Ectodermal cell (in vitro differentiated cells): ENCODE results near the gene NXPH4.

Experiments used
- H3K27ac ChIP-seq: 2 replicates; pipeline ENCODE4 v1.7.0; 2013; ENCODE audit warnings: mild to moderate bottlenecking, low read depth, low read length; ENCODE audit not compliant: insufficient read depth, poor library complexity, severe bottlenecking
- H3K27me3 ChIP-seq: 2 replicates; pipeline ENCODE4 v1.7.0; 2013; ENCODE audit warnings: mild to moderate bottlenecking, low read length; ENCODE audit not compliant: insufficient read depth, control insufficient read depth, poor library complexity, severe bottlenecking
- H3K36me3 ChIP-seq: one replicate; pipeline ENCODE4 v1.7.0; 2013; ENCODE audit warnings: low read length; ENCODE audit not compliant: control insufficient read depth, insufficient read depth
- H3K4me1 ChIP-seq: one replicate; pipeline ENCODE4 v1.7.0; 2013; ENCODE audit warnings: low read length; ENCODE audit not compliant: control insufficient read depth, insufficient read depth
- H3K4me3 ChIP-seq: 2 replicates; pipeline ENCODE4 v1.7.0; 2013; ENCODE audit warnings: low read depth, low read length, control low read depth; ENCODE audit not compliant: insufficient read depth
- H3K9me3 ChIP-seq: 2 replicates; pipeline ENCODE4 v1.7.0; 2013; ENCODE audit warnings: mild to moderate bottlenecking, low read length, moderate library complexity; ENCODE audit not compliant: control insufficient read depth
- WGBS, 2 experiments: methylation state at CpG; one replicate each; pipeline ENCODE4 v1.1.7; 2013; ENCODE audit warnings: missing lambda C conversion rate in 2 of 2; 5-methylcytosine and 5-hydroxymethylcytosine counted together

NXPH4 gene

DNA sequence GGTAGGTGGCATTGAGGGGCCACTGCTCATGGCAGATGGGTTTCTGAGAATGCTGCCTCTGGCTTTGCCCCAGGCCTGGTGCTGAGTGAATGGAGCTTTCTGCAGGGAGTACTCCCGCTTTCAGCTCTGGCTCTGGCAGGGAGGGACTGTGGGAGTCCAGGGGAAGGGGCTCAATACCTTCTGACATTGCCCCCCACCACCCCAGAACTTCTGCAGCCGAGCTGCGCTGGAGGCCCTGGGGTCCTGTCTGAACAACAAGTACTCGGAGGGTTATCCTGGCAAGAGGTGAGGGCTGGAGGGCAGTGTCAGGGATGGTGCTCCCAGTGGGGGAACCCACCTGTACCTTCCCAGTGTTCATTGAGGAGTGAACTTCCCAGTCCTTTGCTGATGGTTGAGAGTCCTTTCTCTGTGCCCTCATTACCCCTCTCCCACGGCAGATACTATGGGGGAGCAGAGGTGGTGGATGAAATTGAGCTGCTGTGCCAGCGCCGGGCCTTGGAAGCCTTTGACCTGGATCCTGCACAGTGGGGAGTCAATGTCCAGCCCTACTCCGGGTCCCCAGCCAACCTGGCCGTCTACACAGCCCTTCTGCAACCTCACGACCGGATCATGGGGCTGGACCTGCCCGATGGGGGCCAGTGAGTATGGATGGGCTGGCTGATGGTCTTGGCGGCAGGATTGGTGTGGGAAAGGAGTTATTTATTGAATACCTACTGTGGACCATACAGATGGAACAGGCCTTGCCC is 14.9 kb downstream of the NXPH4 start:
- Histone ChIP-seq H3K9me3 (no peaks in the 10 kb centered on the region), H3K4me3 (no peak overlapping the region)

DNA sequence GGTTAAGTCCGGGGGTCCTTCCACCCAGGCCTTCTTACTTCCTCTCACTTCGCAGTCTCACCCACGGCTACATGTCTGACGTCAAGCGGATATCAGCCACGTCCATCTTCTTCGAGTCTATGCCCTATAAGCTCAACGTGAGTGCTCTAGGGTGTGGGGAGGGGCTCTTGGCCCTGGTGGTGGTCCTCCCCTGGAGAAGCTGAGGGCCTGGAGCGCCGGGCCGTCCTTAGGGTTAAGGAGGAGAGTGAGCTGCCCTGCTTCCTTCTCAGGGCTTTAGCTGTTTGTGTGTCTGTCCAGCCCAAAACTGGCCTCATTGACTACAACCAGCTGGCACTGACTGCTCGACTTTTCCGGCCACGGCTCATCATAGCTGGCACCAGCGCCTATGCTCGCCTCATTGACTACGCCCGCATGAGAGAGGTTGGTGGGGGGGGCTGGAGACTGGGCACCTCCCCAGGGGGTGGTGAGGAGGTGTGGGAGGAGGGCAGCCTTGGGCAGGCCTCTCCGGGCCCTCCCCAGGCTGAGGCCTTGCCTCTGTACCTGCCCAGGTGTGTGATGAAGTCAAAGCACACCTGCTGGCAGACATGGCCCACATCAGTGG is 15.7 kb downstream of the NXPH4 start:
- WGBS, 2 experiments: 95 to 97% methylated on average over 19 of the region's 19 CpGs

More for the DNA sequence above, 14.9 kb downstream of the NXPH4 start:
- peaks cover 45% of the 10 kb centered on the region for H3K27me3 ChIP-seq
- H3K36me3 ChIP-seq: peaks cover 23% of the 10 kb centered on the region
- no peak overlapping the region for H3K27ac ChIP-seq
- 95% methylated on average over 13 of the region's 13 CpGs for WGBS, 2 experiments
- H3K4me1 ChIP-seq: peaks cover 38% of the 10 kb centered on the region

GRCh38 chr12:57233357-57234232 is 17.0 kb downstream of the NXPH4 start:
- no peak overlapping the region for H3K4me3 ChIP-seq
- H3K27me3 ChIP-seq: peaks cover 45% of the 10 kb centered on the region
- H3K4me1 ChIP-seq: peaks cover 44% of the 10 kb centered on the region
- no peak overlapping the region for H3K27ac ChIP-seq
- WGBS, 2 experiments: 94 to 95% methylated on average over 15 of the region's 15 CpGs
- H3K36me3 ChIP-seq: peaks cover 23% of the 10 kb centered on the region
- no peaks in the 10 kb centered on the region for H3K9me3 ChIP-seq

More for the DNA sequence above, 15.7 kb downstream of the NXPH4 start:
- no peak overlapping the region for H3K4me3 ChIP-seq
- H3K4me1 ChIP-seq: peaks cover 37% of the 10 kb centered on the region
- H3K27ac ChIP-seq: no peak overlapping the region
- H3K9me3 ChIP-seq: no peaks in the 10 kb centered on the region
- peaks cover 23% of the 10 kb centered on the region for H3K36me3 ChIP-seq
- peaks cover 45% of the 10 kb centered on the region for H3K27me3 ChIP-seq

GRCh38 chr12:57234233-57234570 is 17.6 kb downstream of the NXPH4 start:
- Histone ChIP-seq H3K27ac (no peak overlapping the region), H3K36me3 (peaks cover 23% of the 10 kb centered on the region), H3K9me3 (no peaks in the 10 kb centered on the region), H3K4me3 (no peak overlapping the region), H3K27me3 (peaks cover 45% of the 10 kb centered on the region), H3K4me1 (peaks cover 44% of the 10 kb centered on the region)
- 88 to 91% methylated on average over 3 of the region's 3 CpGs for WGBS, 2 experiments

- peaks cover 47% of the 10 kb centered on the region for H3K27me3 ChIP-seq
- H3K27ac ChIP-seq: no peak overlapping the region
- peaks cover 48% of the 10 kb centered on the region for H3K4me1 ChIP-seq
Measured at GRCh38 chr12:57234571-57235016, 18.0 kb downstream of the NXPH4 start.

DNA sequence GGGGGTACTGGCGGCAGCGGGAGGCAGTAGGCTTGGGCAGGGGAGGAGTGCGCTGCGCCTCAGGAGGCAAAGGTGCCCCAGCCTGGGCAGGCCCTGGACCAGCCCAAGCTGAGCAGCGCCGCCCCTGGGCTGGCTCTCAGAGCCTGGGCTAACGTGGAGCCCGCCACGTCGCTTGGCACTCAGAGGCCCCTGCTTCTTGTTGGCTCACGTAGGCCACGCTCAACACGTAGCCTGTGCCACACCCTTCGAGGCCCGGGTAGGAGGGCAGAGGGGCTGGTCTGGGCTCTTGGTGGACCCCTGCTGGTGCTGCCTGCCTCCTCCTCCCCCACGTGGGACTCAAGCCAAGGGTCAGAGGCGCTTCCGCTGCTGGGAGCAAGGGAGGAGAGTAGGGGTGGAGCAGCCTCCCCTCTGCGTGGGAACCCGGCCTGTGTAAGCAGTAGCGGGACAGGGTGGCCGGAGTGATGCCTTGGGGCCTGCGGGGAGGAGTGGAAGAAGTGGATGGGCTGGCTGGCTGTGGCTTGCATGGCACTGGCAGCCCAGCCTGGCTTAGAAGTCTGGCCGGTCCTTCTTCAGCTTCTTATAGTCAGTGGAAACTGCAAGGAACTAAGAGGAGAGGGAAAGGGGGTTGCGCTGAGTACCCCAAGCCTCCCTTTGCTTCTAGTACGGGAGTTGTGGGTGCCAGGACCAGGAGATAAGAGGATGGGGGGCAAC is 18.6 kb downstream of the NXPH4 start:
- Histone ChIP-seq H3K36me3 (peaks cover 23% of the 10 kb centered on the region), H3K27ac (no peak overlapping the region), H3K27me3 (peaks cover 53% of the 10 kb centered on the region), H3K9me3 (no peaks in the 10 kb centered on the region), H3K4me3 (no peak overlapping the region), H3K4me1 (peaks cover 52% of the 10 kb centered on the region)
- 62 to 65% methylated on average over 26 of the region's 26 CpGs for WGBS, 2 experiments

More at GRCh38 chr12:57234571-57235016, 18.0 kb downstream of the NXPH4 start:
- WGBS, 2 experiments: 90 to 94% methylated on average over 10 of the region's 10 CpGs
- Histone ChIP-seq H3K36me3 (peaks cover 23% of the 10 kb centered on the region), H3K4me3 (no peak overlapping the region), H3K9me3 (no peaks in the 10 kb centered on the region)

GRCh38 chr12:57235728-57236131 is 19.1 kb downstream of the NXPH4 start:
- H3K4me1 ChIP-seq: peaks cover 51% of the 10 kb centered on the region
- no peak overlapping the region for H3K27ac ChIP-seq
- peaks cover 59% of the 10 kb centered on the region for H3K27me3 ChIP-seq
- no peak overlapping the region for H3K4me3 ChIP-seq
- 76 to 77% methylated on average over 8 of the region's 8 CpGs for WGBS, 2 experiments
- H3K36me3 ChIP-seq: peaks cover 23% of the 10 kb centered on the region
- H3K9me3 ChIP-seq: no peaks in the 10 kb centered on the region

DNA sequence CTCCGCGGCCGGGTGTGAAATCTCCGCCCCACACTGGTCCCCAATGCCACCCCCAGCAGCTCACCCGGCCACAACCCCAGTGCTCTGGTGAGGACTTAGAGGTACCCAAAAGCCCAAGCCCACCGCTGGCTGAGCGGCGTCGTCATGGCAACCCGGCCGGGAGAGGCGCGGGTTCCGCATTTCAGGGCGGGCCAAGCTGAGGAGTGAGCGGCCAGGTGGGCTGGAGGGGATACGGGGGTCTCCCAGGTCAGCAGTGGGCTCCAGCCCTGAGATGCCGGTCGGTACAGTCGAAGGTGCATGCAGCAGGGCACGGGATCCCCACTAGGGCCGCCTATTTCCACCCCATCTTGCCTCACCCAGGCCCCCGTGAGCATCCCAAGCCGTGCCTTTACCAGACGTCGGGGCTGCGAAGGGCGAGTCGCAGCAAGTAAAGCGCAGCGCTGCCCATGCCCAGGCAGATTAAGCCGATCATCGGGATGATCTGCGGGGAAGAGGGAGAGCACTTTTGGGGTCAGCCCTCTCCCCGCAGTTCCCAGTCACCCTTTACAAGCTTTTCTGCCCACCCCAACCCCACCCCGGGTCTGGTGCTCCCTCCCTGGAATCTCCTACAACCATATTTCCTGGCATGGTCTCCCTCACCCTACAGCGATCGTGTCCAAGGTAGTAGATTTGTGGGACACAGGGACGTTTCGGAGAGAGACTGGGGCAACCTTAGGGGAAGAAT is 19.8 kb downstream of the NXPH4 start:
- 46 to 48% methylated on average over 39 to 40 of the region's 40 CpGs for WGBS, 2 experiments
- peaks cover 65% of the 10 kb centered on the region for H3K27me3 ChIP-seq

DNA sequence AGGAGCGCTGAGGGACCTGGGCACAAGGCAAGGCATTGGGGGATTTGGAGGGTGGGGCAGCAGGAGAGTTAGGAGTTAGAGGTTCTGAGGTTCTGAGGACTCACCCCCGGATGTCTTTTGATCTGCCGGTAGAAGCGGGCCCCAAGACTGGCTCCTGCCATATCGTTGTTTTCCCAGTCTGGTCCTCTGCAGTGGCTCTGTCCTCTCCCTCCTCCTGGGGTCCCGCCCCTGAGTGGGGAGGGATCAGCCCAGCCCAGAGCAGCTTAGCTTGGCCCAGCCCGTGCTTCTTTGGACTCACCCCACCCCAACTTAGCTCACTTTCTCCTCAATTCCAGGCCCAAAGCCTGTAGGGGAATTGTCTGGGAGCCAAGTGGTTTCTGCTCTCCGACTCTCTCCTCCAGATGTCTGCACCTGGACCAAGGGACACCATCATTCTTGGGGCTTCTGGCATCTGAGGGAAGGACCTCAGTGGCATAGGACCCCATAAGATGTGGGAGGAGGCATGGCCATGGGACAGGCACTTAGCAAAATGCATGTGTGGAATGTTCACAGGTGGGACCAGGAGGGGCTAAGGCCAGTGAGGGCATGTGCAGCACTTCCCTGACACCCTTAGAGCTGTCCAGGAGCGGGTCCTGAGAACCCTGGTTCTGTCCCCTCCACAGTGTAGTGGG is 20.5 kb downstream of the NXPH4 start:
- Histone ChIP-seq H3K4me1 (peaks cover 62% of the 10 kb centered on the region), H3K9me3 (no peaks in the 10 kb centered on the region), H3K36me3 (peaks cover 21% of the 10 kb centered on the region), H3K4me3 (no peak overlapping the region), H3K27me3 (peaks cover 72% of the 10 kb centered on the region), H3K27ac (no peak overlapping the region)
- WGBS, 2 experiments: 46 to 49% methylated on average over 9 of the region's 9 CpGs

More for the DNA sequence above, 19.8 kb downstream of the NXPH4 start:
- Histone ChIP-seq H3K4me3 (no peak overlapping the region), H3K36me3 (peaks cover 23% of the 10 kb centered on the region), H3K9me3 (no peaks in the 10 kb centered on the region), H3K4me1 (peaks cover 55% of the 10 kb centered on the region), H3K27ac (no peak overlapping the region)
